Right ventricle myocardium superior (tissue), 1 donor: ENCODE measurements around the gene MPO. TPM values are rescaled to one million over a fixed set of nuclear protein-coding genes. Genes with fewer than 3 reads are reported as not detected.

Experiments
- ATAC-seq: fragments of 200-7000 bp; cut with Tn5 transposase; one replicate; pipeline ENCODE4 v1.9.1; 2020; ENCODE audit warnings: mild to moderate bottlenecking; ENCODE audit not compliant: poor library complexity
- DNase-seq: peaks from one replicate; pipeline ENCODE4 v3.0.0-alpha.2; 2020
- intact Hi-C: fragments of 100-400 bp; cut with DNase I; formaldehyde crosslinking; loops from one replicate; pipeline ENCODE4 v1.11.2; 2022
- total RNA-seq: library from RNA; stranded (reverse); fragmentation: NEBNext Ultra II Directional; extraction: Animal tissue kit (Norgen Biotek cat#: 25700); gene quantifications from one replicate; pipeline ENCODE4 v1.2.1, GENCODE V29; 2021
- donor health status: DM: no; HTN: yes; CAD: no; lungs with severe emphysema.

MPO gene
- total RNA-seq, 1 donor from 2014 or later: 0.05 TPM

- ATAC-seq: no peak
- DNase-seq: no peak
- intact Hi-C loops: no loop called here
Observed at GRCh38 chr17:58284613-58285421, 4.1 kb upstream of the MPO start.

DNA sequence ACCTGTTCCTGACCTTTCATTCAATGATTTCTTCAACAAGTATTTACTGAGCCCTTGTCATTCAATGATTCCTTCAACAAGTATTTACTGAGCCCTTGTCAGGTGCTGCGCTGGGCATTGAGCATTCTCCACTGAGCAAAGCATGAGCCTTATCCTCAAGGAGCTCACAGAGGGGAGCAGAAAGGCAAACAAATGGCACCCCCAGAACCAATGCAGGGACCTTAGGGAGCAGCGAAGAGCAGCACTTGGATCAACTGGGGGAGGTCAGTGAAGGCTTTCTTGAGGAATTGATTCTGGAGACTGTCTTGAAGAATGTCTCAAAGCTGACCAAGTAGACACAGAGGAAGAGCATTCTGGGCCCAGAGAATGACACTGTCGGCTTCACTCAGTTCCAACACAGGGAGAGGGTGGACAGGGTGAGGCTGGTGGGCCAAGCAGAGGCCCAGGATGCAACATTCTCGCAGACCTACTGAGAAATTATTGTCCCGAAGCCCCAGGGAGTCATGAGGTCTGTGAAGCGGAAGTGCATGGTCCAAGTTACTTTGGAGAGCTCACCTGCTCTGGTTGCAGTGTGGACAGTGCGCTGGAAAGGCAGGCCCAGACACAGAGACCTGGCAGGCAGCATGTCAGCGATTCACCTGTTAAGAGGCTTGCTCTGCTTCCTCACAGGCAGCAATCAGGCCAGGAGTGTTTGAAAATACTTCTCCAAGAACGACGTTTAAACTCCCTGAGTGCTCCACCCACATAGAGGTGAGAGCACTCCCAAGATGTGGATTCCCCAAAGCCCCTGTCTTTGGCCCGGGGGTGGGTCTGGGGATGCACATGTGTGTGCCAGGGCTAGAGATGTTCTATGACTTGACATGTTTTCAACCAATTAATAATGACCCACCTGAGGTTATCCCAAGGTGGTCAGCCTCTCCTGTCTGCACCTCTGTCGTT, 3.2 kb upstream of the MPO start:
- peak; percentile 20 for DNase-seq
- no peak for ATAC-seq
- intact Hi-C loops: no loop called here

DNA sequence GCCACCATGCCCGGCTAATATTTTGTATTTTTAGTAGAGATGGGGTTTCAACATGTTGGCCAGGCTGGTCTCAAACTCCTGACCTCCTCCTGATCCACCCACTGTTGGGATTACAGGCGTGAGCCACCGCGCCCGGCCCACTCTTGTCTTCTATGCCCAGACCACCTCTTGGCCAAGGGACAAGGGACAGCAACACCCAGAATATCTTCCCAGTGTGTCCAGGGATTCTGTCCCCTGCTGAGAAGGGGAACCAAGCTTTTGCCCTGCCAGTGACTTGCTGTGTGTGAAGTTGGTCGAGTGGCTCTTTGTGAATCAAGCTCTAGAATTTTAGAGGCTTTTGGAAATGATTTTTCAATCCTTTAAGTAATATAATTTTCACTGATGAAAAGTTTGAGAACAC, 1.7 kb upstream of the MPO start:
- no peak for ATAC-seq
- intact Hi-C loops: no loop called here

GRCh38 chr17:58281511-58282011, 826 bp upstream of the MPO start:
- intact Hi-C loops: no loop called here
- ATAC-seq: no peak
- no peak for DNase-seq

More for the DNA sequence above, 1.7 kb upstream of the MPO start:
- no peak for DNase-seq

GRCh38 chr17:58279736-58280479, 827 bp downstream of the MPO start:
- ATAC-seq (no peak), DNase-seq (peak; percentile 52)
- intact Hi-C loops: no loop called here

DNA sequence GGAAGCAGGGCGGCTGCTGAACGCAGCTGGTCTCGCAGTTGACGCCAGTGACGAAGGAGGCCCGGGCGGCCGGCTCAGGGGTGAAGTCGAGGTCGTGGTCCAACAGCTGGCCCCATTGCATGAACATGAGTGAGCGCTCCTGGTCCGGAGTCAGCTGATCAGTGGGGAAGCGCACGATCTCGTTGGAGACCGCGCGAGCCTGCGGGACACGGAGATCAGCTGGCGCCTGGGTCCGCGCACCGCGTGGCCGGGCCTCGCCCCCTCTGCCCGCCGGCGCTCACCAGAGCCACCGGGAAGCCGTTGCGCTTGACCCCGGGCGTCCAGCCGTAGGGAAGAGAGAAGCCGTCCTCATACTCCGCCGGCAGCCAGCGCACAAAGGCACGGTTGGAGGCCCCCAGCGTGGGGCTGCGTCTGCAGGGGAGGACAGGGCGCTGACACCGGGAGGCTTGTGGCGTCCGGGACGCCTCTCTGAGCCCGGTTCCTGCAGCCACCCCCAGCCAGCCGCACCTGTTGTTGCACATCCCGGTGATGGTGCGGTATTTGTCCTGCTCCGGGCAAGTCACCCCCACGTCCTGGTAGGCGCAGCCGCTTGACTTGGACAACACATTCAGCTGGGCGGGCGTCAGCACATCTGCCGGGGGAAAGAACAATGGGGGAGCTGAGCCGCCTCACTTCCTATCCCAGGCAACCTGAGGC, 1.6 kb downstream of the MPO start:
- DNase-seq: peak; percentile 78
- ATAC-seq: peak; percentile 83
- intact Hi-C loops: no loop called here

DNA sequence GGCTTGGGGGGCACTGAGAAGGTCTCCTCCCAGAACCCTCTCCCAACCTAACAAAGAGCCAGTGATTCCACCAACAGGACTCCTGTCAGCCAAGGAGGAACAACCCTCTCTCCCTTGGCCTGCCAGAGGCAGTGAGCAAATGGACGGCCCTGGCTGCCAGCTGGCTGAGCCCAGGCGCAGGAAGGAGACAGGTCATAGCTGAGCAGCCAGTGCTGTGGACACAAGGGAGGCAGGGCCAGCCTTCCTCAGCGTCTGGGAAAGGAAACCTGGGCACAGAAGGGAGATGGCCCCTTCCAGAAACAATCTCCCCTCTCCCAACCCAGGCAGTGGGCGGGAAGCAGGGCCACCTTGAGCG, 2.1 kb downstream of the MPO start:
- peak; percentile 84 for ATAC-seq
- DNase-seq: peak; percentile 75
- intact Hi-C loops: no loop called here

DNA sequence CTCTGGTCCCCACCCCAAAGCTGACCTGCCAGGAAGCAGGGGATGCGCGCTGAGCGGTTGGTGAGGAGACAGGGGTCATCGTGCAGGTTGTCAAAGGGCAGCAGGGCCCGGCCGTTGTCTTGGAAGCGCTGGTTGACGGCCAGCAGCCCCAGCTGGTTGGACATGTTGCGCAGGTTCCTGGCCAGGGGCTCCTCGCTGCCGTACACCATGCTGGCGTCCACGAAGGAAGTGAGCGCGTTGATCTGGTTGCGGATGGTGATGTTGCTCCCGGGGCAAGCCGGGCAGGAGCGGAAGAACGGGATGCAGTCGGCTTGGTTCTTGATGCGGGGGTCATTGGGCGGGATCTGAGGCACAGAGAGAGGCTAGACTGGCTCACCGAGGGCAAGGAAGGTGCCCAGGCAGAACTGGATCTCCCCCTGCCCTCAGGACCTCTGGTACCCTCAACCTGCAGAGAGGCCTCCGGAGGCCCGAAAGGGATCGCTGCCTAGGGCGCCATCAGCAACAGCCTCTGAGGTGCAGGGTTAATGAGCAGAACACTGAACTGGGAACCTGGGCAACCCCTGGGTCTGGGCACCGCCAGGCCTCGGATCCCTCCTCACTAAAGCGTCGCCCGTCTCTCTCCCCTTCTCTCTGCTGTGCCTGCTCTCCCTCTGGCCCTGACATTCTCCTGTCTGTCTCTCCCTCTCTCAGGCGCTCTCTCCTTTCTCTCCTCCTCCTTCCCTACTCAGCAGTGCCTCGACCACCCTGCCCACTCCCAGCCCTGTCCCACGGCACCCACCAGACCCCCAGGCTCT, 2.7 kb downstream of the MPO start:
- DNase-seq (peak; percentile 48), ATAC-seq (no peak)
- intact Hi-C loops: no loop called here

- no peak for DNase-seq
- ATAC-seq: no peak
- intact Hi-C loops: no loop called here
Observed at GRCh38 chr17:58277107-58277801, 3.5 kb downstream of the MPO start.

GRCh38 chr17:58276423-58276822, 4.3 kb downstream of the MPO start:
- ATAC-seq (no peak), DNase-seq (no peak)
- intact Hi-C loops: no loop called here

DNA sequence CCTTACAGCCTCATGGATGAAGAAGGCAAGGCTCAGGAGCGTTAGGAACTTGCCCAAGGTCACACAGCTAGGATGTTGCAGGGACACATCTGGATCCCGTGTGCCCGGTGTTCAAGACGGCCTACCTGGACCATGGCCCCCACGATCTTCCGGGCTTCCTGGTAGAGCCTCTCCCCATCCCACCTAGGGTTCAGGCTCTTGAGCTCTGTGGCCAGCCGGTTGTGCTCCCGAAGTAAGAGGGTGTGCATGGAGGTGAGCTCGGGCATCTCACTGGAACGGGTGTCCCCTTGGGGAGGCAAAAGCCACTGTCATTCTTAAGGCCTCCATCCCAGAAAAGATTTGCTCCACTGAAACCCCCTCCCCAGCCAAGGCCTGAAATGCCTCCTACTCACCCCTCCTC, 5.3 kb downstream of the MPO start:
- DNase-seq (no peak), ATAC-seq (no peak)
- intact Hi-C loops: no loop called here

- DNase-seq (no peak), ATAC-seq (no peak)
- intact Hi-C loops: no loop called here
Observed at GRCh38 chr17:58273453-58274104, 7.2 kb downstream of the MPO start.

DNA sequence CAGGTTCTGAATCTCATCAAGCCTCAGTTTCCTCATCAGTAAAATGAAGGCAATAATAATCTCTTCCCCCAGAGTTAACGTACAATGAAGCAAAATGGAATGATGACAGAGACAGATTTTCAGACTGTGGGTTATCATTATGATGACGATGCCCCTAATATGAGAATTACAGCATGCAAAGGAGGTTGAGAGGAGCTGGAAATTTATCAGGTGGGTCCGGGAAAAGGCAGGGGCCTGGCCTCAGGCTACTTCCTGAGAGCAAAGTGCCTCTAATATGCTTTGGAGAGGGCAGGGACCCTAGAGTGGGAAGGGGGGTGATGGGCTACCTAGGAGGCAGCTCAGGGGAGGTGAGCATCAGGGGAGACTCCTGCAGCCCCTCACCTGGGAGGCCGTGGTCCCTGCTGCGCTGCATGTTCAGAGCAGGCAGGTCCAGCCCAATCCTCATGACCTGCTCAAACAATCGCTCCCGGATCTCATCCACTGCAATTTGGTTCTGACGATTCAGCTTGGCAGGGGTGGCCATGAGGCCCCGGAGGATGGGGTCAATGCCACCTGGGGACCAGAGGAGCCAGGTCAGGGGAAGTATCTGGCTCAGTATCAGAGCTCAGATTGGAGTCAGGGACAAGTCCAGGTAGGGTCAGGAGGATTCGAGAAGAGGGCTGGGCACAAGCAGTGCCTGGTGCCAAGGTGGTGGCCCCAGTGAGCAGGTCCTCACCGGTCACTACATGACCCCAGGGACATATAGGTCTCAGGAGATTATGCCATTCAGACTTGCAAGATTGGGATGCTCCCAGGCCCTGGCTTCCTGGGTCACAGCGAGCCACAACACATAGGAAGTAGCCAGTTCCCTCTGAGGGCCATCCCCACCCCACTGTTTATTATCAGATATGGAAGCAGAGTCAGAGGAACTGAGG, 8.1 kb downstream of the MPO start:
- intact Hi-C loops: no loop called here
- DNase-seq (no peak), ATAC-seq (no peak)

- no peak for DNase-seq
- intact Hi-C loops: no loop called here
- no peak for ATAC-seq
Observed at GRCh38 chr17:58271216-58271931, 9.4 kb downstream of the MPO start.
